GM19025 (cell line): ENCODE results near the gene PCCB.

Experiments
- ATAC-seq: cut with Tn5 transposase; IDR thresholded peaks from one replicate; pipeline ENCODE4 v1.9.1; 2021; ENCODE audit warnings: mild to moderate bottlenecking, low read depth, moderate library complexity; ENCODE audit not compliant: unreplicated experiment

The PCCB gene

GRCh38 chr3:136378011-136378410, 127.9 kb downstream of the PCCB start:
- no peak for ATAC-seq
